A549 (cell line): ENCODE results near the gene CELSR1. TPM values are rescaled to one million over a fixed set of nuclear protein-coding genes. Genes with fewer than 3 reads are reported as not detected.

Experiments
- ATAC-seq, 2 experiments: fragments of 200-7000 bp in 1 of 2; fragments of >200 bp in 1 of 2; cut with Nextera tagmentation in 1 of 2; cut with Tn5 transposase in 1 of 2; 3 replicates each; pipeline versions ENCODE4 v1.8.0 to v1.9.1; 2018 to 2020; ENCODE audit warnings: mild to moderate bottlenecking in 1 of 2, moderate library complexity in 1 of 2
- CTCF ChIA-PET: fragments of 300-600 bp; sonication (Branson Sonifier 250); formaldehyde crosslinking; extraction: SDS; loops from one replicate; lab custom pipeline; 2021; ENCODE audit warnings: antibody characterized with exemption, inconsistent platforms; lab: Yijun Ruan, JAX
- POLR2A ChIA-PET: fragments of 350-600 bp; formaldehyde crosslinking; extraction: SDS; loops from one replicate; lab custom pipeline; 2021; ENCODE audit warnings: antibody characterized with exemption, inconsistent platforms; lab: Yijun Ruan, JAX
- DNase-seq, 2 experiments: peaks; one replicate each; pipeline versions ENCODE4 v3.0.0 to v3.0.0-alpha.2; 2011 to 2016; ENCODE audit warnings: low read depth in 1 of 2, low spot score in 1 of 2
- FAIRE-seq: peaks from 2 replicates; lab custom pipeline; 2011; peaks lifted over from hg19 to GRCh38; lab: Jason Lieb, UNC
- H3K27ac ChIP-seq, 2 experiments: fragments of >200 bp; sonication (Bioruptor Twin); formaldehyde crosslinking; 3 replicates each; pipeline ENCODE4 v1.5.1; 2016 to 2017
- H3K4me1 ChIP-seq: fragments of >200 bp; sonication (Bioruptor Twin); formaldehyde crosslinking; 3 replicates; pipeline ENCODE4 v1.6.1; 2016
- H3K4me2 ChIP-seq: fragments of >200 bp; sonication (Bioruptor Twin); formaldehyde crosslinking; 3 replicates; pipeline ENCODE4 v1.6.1; 2016
- H3K4me3 ChIP-seq: fragments of >200 bp; sonication (Bioruptor Twin); formaldehyde crosslinking; 3 replicates; pipeline ENCODE4 v1.5.1; 2016
- H3K9me3 ChIP-seq: fragments of >200 bp; sonication (Bioruptor Twin); formaldehyde crosslinking; 3 replicates; pipeline ENCODE4 v1.6.1; 2016
- ATOH8 ChIP-seq: fragments of 250-450 bp; sonication (Bioruptor Pico); IDR thresholded peaks from 2 replicates; pipeline ENCODE4 v1.5.0; 2020; ENCODE audit warnings: low read depth, mild to moderate bottlenecking, moderate library complexity
- CBX2 ChIP-seq: fragments of 200-600 bp; sonication (generic); IDR thresholded peaks from 2 replicates; pipeline ENCODE4 v1.6.1; 2016; ENCODE audit warnings: low read depth, mild to moderate bottlenecking, borderline replicate concordance
- CHD2 ChIP-seq: fragments of 150-350 bp; IDR thresholded peaks from 2 replicates; pipeline ENCODE4 v1.6.1; 2014; ENCODE audit warnings: low read length; ENCODE audit not compliant: partially characterized antibody
- CHD4 ChIP-seq: fragments of 200-600 bp; sonication (generic); IDR thresholded peaks from 2 replicates; pipeline ENCODE4 v1.6.1; 2016; ENCODE audit warnings: antibody characterized with exemption, mild to moderate bottlenecking, borderline replicate concordance
- CTCF ChIP-seq: fragments of >200 bp; sonication (Bioruptor Twin); formaldehyde crosslinking; IDR thresholded peaks from 3 replicates; pipeline ENCODE4 v1.5.1; 2016
- E2F6 ChIP-seq: IDR thresholded peaks from 2 replicates; pipeline ENCODE4 v1.6.1; 2012; ENCODE audit warnings: low read depth, borderline replicate concordance
- ELK1 ChIP-seq: fragments of 150-350 bp; IDR thresholded peaks from 2 replicates; pipeline ENCODE4 v1.6.1; 2014; ENCODE audit warnings: low read depth, mild to moderate bottlenecking, low read length
- ESRRA ChIP-seq: fragments of 150-350 bp; IDR thresholded peaks from 2 replicates; pipeline ENCODE4 v1.6.1; 2014; ENCODE audit warnings: mild to moderate bottlenecking, low read length, borderline replicate concordance
- FOSB ChIP-seq: fragments of 250-450 bp; sonication (Bioruptor Pico); IDR thresholded peaks from 2 replicates; pipeline ENCODE4 v1.5.0; 2020; ENCODE audit warnings: mild to moderate bottlenecking, moderate library complexity
- FOXS1 ChIP-seq: fragments of 250-450 bp; sonication (Bioruptor Pico); IDR thresholded peaks from 2 replicates; pipeline ENCODE4 v1.5.0; 2020; ENCODE audit warnings: mild to moderate bottlenecking, moderate library complexity
- GATA3 ChIP-seq: IDR thresholded peaks from 2 replicates; pipeline ENCODE4 v1.6.1; 2012; ENCODE audit warnings: borderline replicate concordance
- HMGXB4 ChIP-seq: fragments of 250-450 bp; sonication (Bioruptor Pico); IDR thresholded peaks from 2 replicates; pipeline ENCODE4 v1.5.0; 2021; ENCODE audit warnings: mild to moderate bottlenecking, moderate library complexity, borderline replicate concordance
- HOXB5 ChIP-seq: fragments of 250-450 bp; sonication (Bioruptor Pico); IDR thresholded peaks from 2 replicates; pipeline ENCODE4 v1.5.0; 2020; ENCODE audit warnings: mild to moderate bottlenecking, moderate library complexity
- MAFK ChIP-seq: fragments of 450-650 bp; IDR thresholded peaks from 2 replicates; pipeline ENCODE4 v1.6.1; 2014; ENCODE audit not compliant: partially characterized antibody
- MYC ChIP-seq: IDR thresholded peaks from 2 replicates; pipeline ENCODE4 v1.6.1; 2012; ENCODE audit warnings: mild to moderate bottlenecking, inconsistent platforms, low read length, improper control_type of control experiment, borderline replicate concordance
- NFE2L2 ChIP-seq: fragments of 150-350 bp; conservative IDR thresholded peaks from 2 replicates; pipeline ENCODE4 v1.6.1; 2014; ENCODE audit warnings: low read length
- PHF8 ChIP-seq: fragments of 200-600 bp; sonication (generic); IDR thresholded peaks from 2 replicates; pipeline ENCODE4 v1.6.1; 2016; ENCODE audit warnings: low read depth, mild to moderate bottlenecking, antibody characterized with exemption, moderate library complexity, borderline replicate concordance
- POLR2A ChIP-seq: IDR thresholded peaks from 2 replicates; pipeline ENCODE4 v1.6.1; 2012; ENCODE audit warnings: mild to moderate bottlenecking, low read length
- POLR2AphosphoS2 ChIP-seq: conservative IDR thresholded peaks from 2 replicates; pipeline ENCODE4 v1.6.1; 2012; ENCODE audit warnings: low read length, improper control_type of control experiment, inconsistent platforms
- RARB ChIP-seq: fragments of 250-450 bp; sonication (Bioruptor Pico); IDR thresholded peaks from 2 replicates; pipeline ENCODE4 v1.8.0; 2021; ENCODE audit warnings: mild to moderate bottlenecking, moderate library complexity
- RFX5 ChIP-seq: fragments of 450-650 bp; IDR thresholded peaks from 2 replicates; pipeline ENCODE4 v1.7.1; 2014; ENCODE audit warnings: antibody characterized with exemption, mild to moderate bottlenecking, moderate library complexity
- RNF2 ChIP-seq: fragments of 200-600 bp; sonication (generic); IDR thresholded peaks from 2 replicates; pipeline ENCODE4 v1.6.1; 2016; ENCODE audit warnings: low read depth, mild to moderate bottlenecking, antibody characterized with exemption, moderate library complexity, borderline replicate concordance
- SREBF2 ChIP-seq: fragments of 450-650 bp; IDR thresholded peaks from 2 replicates; pipeline ENCODE4 v1.6.1; 2014; ENCODE audit warnings: mild to moderate bottlenecking, moderate library complexity
- TFCP2L1 ChIP-seq: fragments of 250-450 bp; sonication (Bioruptor Pico); IDR thresholded peaks from 2 replicates; pipeline ENCODE4 v1.5.0; 2021; ENCODE audit warnings: mild to moderate bottlenecking
- TP53 ChIP-seq: fragments of 250-450 bp; sonication (Bioruptor Pico); IDR thresholded peaks from 2 replicates; pipeline ENCODE4 v1.5.0; 2021; ENCODE audit warnings: mild to moderate bottlenecking, moderate library complexity
- ZFP36 ChIP-seq: fragments of 450-650 bp; IDR thresholded peaks from 2 replicates; pipeline ENCODE4 v1.6.1; 2014; ENCODE audit warnings: borderline replicate concordance; ENCODE audit not compliant: partially characterized antibody
- ZNF302 ChIP-seq: fragments of 250-450 bp; sonication (Bioruptor Pico); IDR thresholded peaks from 2 replicates; pipeline ENCODE4 v1.9.0; 2021; ENCODE audit warnings: inconsistent platforms, mild to moderate bottlenecking, moderate library complexity
- whole genome bisulfite sequencing: methylation state at CpG from one replicate; pipeline ENCODE4 v1.1.6; 2017; ENCODE audit errors: missing lambda C conversion rate; 5-methylcytosine and 5-hydroxymethylcytosine counted together
- polyA plus RNA-seq, 4 experiments: library from polyadenylated mRNA; depleted of rRNA in 3 of 4; stranded (reverse); fragments of >200 nt; fragmentation: RNase III in 1 of 4; extraction: RNeasy Plus Mini Kit Qiagen cat#74134 plus additional on column Dnase treatment in 1 of 4; gene quantifications; 2 replicates in 3 of 4; 3 replicates in 1 of 4; pipeline ENCODE4 v1.2.3, GENCODE V29; 2011 to 2017

Gene CELSR1
- polyA plus RNA-seq, 2 of the 4 experiments (the other 2 are of a cell fraction) = 15.3 to 31.8 TPM

GRCh38 chr22:46365166-46365624 lies 172.2 kb downstream of the CELSR1 start:
- Histone ChIP-seq H3K4me3 (no peak overlapping the region), H3K9me3 (no peaks in the 10 kb centered on the region), H3K4me1 (peaks cover 11% of the 10 kb centered on the region), H3K27ac (no peak overlapping the region), H3K4me2 (no peak overlapping the region)
- 100% methylated on average over 11 of the region's 22 CpGs for WGBS
- ChIA-PET POLR2A (no interaction called here), CTCF (interaction anchor here (0.5 to 7.8 kb wide), 4 partner anchors 9 to 223 kb away, joined by 3 to 171 read pairs (median 3); no protein-coding TSS in a partner anchor)
- no peak for FAIRE-seq
- ATAC-seq = no peak
- DNase-seq = no peak
- TF ChIP-seq GATA3 (no peak), TFCP2L1 (CRISPR knock-in tag) (no peak), CTCF (no peak), HMGXB4 (no peak), HOXB5 (CRISPR knock-in tag) (no peak), ESRRA (no peak), TP53 (CRISPR knock-in tag) (no peak), SREBF2 (no peak), PHF8 (no peak), E2F6 (no peak), FOSB (CRISPR knock-in tag) (no peak), RNF2 (no peak), ZNF302 (no peak), ATOH8 (no peak), RFX5 (no peak), POLR2AphosphoS2 (no peak), RARB (CRISPR knock-in tag) (no peak)

- H3K27ac ChIP-seq = no peak overlapping the region
- POLR2A ChIA-PET = no interaction called here
- DNase-seq = no peak
- no peak for FAIRE-seq
- peaks cover 11% of the 10 kb centered on the region for H3K4me1 ChIP-seq
- no peak for TF ChIP-seq CBX2
- no peak for TF ChIP-seq CHD4
- TF ChIP-seq MYC = no peak
- TF ChIP-seq MAFK = no peak
- TF ChIP-seq NFE2L2 = no peak
- TF ChIP-seq FOXS1 (CRISPR knock-in tag) = no peak
- no peak for TF ChIP-seq ZFP36
- TF ChIP-seq POLR2A = no peak
- no peak for TF ChIP-seq ELK1
- no peak for TF ChIP-seq POLR2AphosphoS2
- TF ChIP-seq CHD2 = no peak
- no peak for TF ChIP-seq CTCF
- no peak for ATAC-seq
- no peak overlapping the region for H3K4me3 ChIP-seq
- no peaks in the 10 kb centered on the region for H3K9me3 ChIP-seq
- CTCF ChIA-PET = interaction anchor here (0.5 to 7.8 kb wide), 3 partner anchors 8 to 224 kb away, joined by 3 to 171 read pairs (median 3); no protein-coding TSS in a partner anchor
- H3K4me2 ChIP-seq = no peak overlapping the region
- 100% methylated on average over 3 of the region's 26 CpGs for WGBS
Measured at GRCh38 chr22:46364341-46365165, 172.9 kb downstream of the CELSR1 start.
